Heart left ventricle (tissue), 13 donors: ENCODE measurements around the gene FBXO21.

ENCODE experiments used
- CTCF ChIP-seq, 12 donors: fragments of 200-600 bp; sonication (generic) in 4 of 12; IDR thresholded peaks; one replicate each; pipeline versions ENCODE4 v1.5.0 to v1.8.0; 2018 to 2022; ENCODE audit warnings: antibody characterized with exemption in 12 of 12, mild to moderate bottlenecking in 5 of 12
- POLR2A ChIP-seq, 2 donors: fragments of 450-650 bp; IDR thresholded peaks; one replicate each; pipeline ENCODE4 v1.6.1; 2017; ENCODE audit warnings: antibody characterized with exemption in 2 of 2, mild to moderate bottlenecking in 2 of 2, moderate library complexity in 2 of 2
- donor health status: ischemic (EF 13 %, LVEDD 7.1; RV severe dilation, severe dysfunction).
- donor health status: DM: no; HTN: yes; CAD: no.
- donor health status: DM: no; HTN: no; CAD: no.
- donor health status: ischemic (EF 25% LVEDD 6.9; RV normal size, moderate dysfunction).
- donor health status: ischemic (EF 25% LVEDD 5.7; RV mildly dilated, moderate dysfunction).
- donor health status: ischemic (EF 35%, LVEDD 5.7; RV mildly dilated, moderate dysfunction).
- donor health status: nonischemic (EF 11% LVEDD 7.7; RV severe dilation, severe dysfunction).
- donor health status: DM: yes; HTN: yes; CAD: no.
- donor health status: PGD.
- donor health status: ischemic (EF 29% LVEDD 5.4; RV normal size, mild dysfunction).
- donor health status: nonischemic (EF 23%, LVEDD 6.1; RV moderate dilation, normal function).

- no peak for TF ChIP-seq POLR2A (IDR thresholded peaks at IDR 0.05)
- TF ChIP-seq CTCF (IDR thresholded peaks at IDR 0.05): no peak
These were observed 96.2 kb downstream of the FBXO21 start for GRCh38 chr12:117093918-117094630.
